HG03354 (cell line): ENCODE data around the gene CROT.

Source experiments
- ATAC-seq: cut with Tn5 transposase; IDR thresholded peaks from one replicate; pipeline ENCODE4 v1.9.1; 2021; ENCODE audit warnings: mild to moderate bottlenecking; ENCODE audit not compliant: unreplicated experiment, poor library complexity, severe bottlenecking

The CROT gene

GRCh38 chr7:87345166-87345927 lies at the start of gene CROT:
TSS of gene CROT (plus strand) at chr7:87345664. CDS start at chr7:87349069, 3,405 bp downstream.
- ATAC-seq = peak; percentile 97

- ATAC-seq = no peak
Measured at GRCh38 chr7:87300756-87301155, 44.7 kb upstream of the CROT start.

GRCh38 chr7:87310790-87311419 lies 34.6 kb upstream of the CROT start:
- no peak for ATAC-seq

GRCh38 chr7:87312215-87312865 lies 33.1 kb upstream of the CROT start:
- ATAC-seq = peak; percentile 81

GRCh38 chr7:87316097-87316700 lies 29.3 kb upstream of the CROT start:
- peak; percentile 67 for ATAC-seq

GRCh38 chr7:87316846-87317552 lies 28.5 kb upstream of the CROT start:
- ATAC-seq = no peak

GRCh38 chr7:87317691-87318245 lies 27.7 kb upstream of the CROT start:
- ATAC-seq = no peak

- ATAC-seq = peak; percentile 27
Measured at GRCh38 chr7:87318741-87319140, 26.7 kb upstream of the CROT start.

GRCh38 chr7:87319154-87319581 lies 26.3 kb upstream of the CROT start:
- peak; percentile 56 for ATAC-seq

GRCh38 chr7:87322912-87323311 lies 22.6 kb upstream of the CROT start:
- no peak for ATAC-seq

- no peak for ATAC-seq
Measured at GRCh38 chr7:87325576-87326370, 19.7 kb upstream of the CROT start.

- ATAC-seq = no peak
Measured at GRCh38 chr7:87328281-87328680, 17.2 kb upstream of the CROT start.

- no peak for ATAC-seq
Measured at GRCh38 chr7:87330316-87330715, 15.1 kb upstream of the CROT start.

GRCh38 chr7:87330942-87331341 lies 14.5 kb upstream of the CROT start:
- no peak for ATAC-seq

- no peak for ATAC-seq
Measured at GRCh38 chr7:87331687-87332252, 13.7 kb upstream of the CROT start.

GRCh38 chr7:87332321-87332720 lies 13.1 kb upstream of the CROT start:
- ATAC-seq = no peak

- ATAC-seq = no peak
Measured at GRCh38 chr7:87336136-87336535, 9.3 kb upstream of the CROT start.

GRCh38 chr7:87337331-87337730 lies 8.1 kb upstream of the CROT start:
- no peak for ATAC-seq
